Measurements from ENCODE around the gene TUBGCP6.

DNA sequence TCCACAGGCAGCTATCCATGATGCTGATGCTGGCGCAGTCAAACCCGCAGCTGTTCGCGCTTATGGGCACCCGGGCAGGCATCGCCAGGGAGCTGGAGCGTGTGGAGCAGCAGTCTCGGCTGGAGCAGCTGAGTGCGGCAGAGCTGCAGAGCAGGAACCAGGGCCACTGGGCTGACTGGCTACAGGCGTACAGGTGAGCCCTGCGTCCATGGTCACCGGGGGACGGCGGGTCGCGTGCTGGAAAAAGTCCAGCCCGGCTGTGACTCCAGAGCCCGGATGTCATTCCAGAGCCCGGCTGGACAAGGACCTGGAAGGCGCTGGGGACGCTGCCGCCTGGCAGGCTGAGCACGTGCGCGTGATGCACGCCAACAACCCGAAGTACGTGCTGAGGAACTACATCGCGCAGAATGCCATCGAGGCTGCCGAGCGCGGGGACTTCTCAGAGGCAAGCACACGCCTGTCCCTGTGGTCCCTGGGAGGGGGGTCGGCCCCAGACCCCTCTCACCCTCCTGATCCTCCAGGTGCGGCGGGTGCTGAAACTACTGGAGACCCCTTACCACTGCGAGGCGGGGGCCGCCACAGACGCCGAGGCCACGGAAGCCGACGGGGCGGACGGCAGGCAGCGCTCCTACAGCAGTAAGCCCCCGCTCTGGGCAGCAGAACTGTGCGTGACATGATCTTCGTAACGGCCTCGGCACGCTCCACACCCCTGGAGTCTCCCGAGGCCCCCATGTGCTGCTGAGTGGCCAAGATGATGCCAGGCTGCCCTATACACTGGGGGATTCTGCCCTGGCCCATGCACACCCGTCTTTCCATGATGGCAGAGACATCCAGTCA, 27.9 kb downstream of the TUBGCP6 start:
- no peak for TF ChIP-seq POLR2A (IDR thresholded peaks at IDR 0.05)
- TF ChIP-seq, protein P1, sequence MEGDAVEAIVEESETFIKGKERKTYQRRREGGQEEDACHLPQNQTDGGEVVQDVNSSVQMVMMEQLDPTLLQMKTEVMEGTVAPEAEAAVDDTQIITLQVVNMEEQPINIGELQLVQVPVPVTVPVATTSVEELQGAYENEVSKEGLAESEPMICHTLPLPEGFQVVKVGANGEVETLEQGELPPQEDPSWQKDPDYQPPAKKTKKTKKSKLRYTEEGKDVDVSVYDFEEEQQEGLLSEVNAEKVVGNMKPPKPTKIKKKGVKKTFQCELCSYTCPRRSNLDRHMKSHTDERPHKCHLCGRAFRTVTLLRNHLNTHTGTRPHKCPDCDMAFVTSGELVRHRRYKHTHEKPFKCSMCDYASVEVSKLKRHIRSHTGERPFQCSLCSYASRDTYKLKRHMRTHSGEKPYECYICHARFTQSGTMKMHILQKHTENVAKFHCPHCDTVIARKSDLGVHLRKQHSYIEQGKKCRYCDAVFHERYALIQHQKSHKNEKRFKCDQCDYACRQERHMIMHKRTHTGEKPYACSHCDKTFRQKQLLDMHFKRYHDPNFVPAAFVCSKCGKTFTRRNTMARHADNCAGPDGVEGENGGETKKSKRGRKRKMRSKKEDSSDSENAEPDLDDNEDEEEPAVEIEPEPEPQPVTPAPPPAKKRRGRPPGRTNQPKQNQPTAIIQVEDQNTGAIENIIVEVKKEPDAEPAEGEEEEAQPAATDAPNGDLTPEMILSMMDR (IDR thresholded peaks at IDR 0.05) = no peak
